Esophagus (tissue), 2 donors: ENCODE measurements around the gene FAM43B. TPM values are rescaled to one million over a fixed set of nuclear protein-coding genes. Genes with fewer than 3 reads are reported as not detected.

Experiments used
- H3K27ac ChIP-seq, 2 donors: one replicate each; pipeline ENCODE4 v1.5.1; 2013; ENCODE audit warnings: low read depth in 2 of 2, mild to moderate bottlenecking in 2 of 2, inconsistent platforms in 1 of 2, low read length in 1 of 2, moderate library complexity in 1 of 2
- H3K27me3 ChIP-seq, 2 donors: one replicate each; pipeline ENCODE4 v1.6.1; 2013; ENCODE audit warnings: low read length in 2 of 2, control low read depth in 1 of 2, mild to moderate bottlenecking in 1 of 2; ENCODE audit not compliant: insufficient read depth in 2 of 2, control insufficient read depth in 1 of 2
- H3K36me3 ChIP-seq, 2 donors: one replicate each; pipeline ENCODE4 v1.6.1; 2013; ENCODE audit warnings: low read length in 1 of 2; ENCODE audit not compliant: control insufficient read depth in 2 of 2, insufficient read depth in 2 of 2
- H3K4me1 ChIP-seq, 2 donors: one replicate each; pipeline ENCODE4 v1.6.1; 2013; ENCODE audit warnings: low read length in 1 of 2; ENCODE audit not compliant: control insufficient read depth in 2 of 2, insufficient read depth in 2 of 2
- H3K4me3 ChIP-seq, 2 donors: one replicate each; pipeline ENCODE4 v1.5.1; 2013; ENCODE audit warnings: low read length in 2 of 2, mild to moderate bottlenecking in 2 of 2, low read depth in 1 of 2, moderate library complexity in 1 of 2
- H3K9me3 ChIP-seq, 2 donors: one replicate each; pipeline ENCODE4 v1.6.1; 2013; ENCODE audit warnings: mild to moderate bottlenecking in 2 of 2, low read depth in 1 of 2, low read length in 1 of 2, moderate library complexity in 1 of 2; ENCODE audit not compliant: control insufficient read depth in 2 of 2, insufficient read depth in 1 of 2
- whole genome bisulfite sequencing, 2 donors: extraction: QIAGEN DNeasy Blood & Tissue Kit; methylation state at CpG; one replicate each; pipeline ENCODE4 v1.1.7; 2013; 5-methylcytosine and 5-hydroxymethylcytosine counted together
- polyA plus RNA-seq, 2 donors: library from polyadenylated mRNA; stranded (reverse); fragments of 200-250 nt; gene quantifications; one replicate each; pipeline ENCODE4 v1.2.3, GENCODE V29; 2013
- donor health status: healthy with polysubstance abuse.
- donor health status: Bipolar disorder and iron deficiency.

The FAM43B gene
- polyA plus RNA-seq, 2 donors = 0.04 to 0.12 TPM

- Histone ChIP-seq H3K4me3 (no peak overlapping the region), H3K9me3 (peaks cover 2 to 3% of the 10 kb centered on the region in 2 donors), H3K4me1 (peaks cover 0 to 4% of the 10 kb centered on the region in 2 donors), H3K36me3 (no peaks in the 10 kb centered on the region), H3K27me3 (no peaks in the 10 kb centered on the region), H3K27ac (no peak overlapping the region)
- WGBS, 2 donors = 83 to 85% methylated on average over 5 of the region's 5 CpGs
Observed at GRCh38 chr1:20571427-20571826, 19.1 kb downstream of the FAM43B start.

- no peaks in the 10 kb centered on the region for H3K36me3 ChIP-seq
- H3K27me3 ChIP-seq = no peaks in the 10 kb centered on the region
- no peak overlapping the region for H3K27ac ChIP-seq
- H3K9me3 ChIP-seq = peaks cover 2 to 3% of the 10 kb centered on the region in 2 donors
- WGBS, 2 donors = 53 to 63% methylated on average over 1 of the region's 1 CpG
- H3K4me1 ChIP-seq = peaks cover 0 to 4% of the 10 kb centered on the region in 2 donors
- H3K4me3 ChIP-seq = no peak overlapping the region
Observed at GRCh38 chr1:20573987-20574386, 21.6 kb downstream of the FAM43B start.

- H3K27ac ChIP-seq = no peak overlapping the region
- no peak overlapping the region for H3K4me3 ChIP-seq
- peaks cover 0 to 4% of the 10 kb centered on the region in 2 donors for H3K4me1 ChIP-seq
- no peaks in the 10 kb centered on the region for H3K36me3 ChIP-seq
- H3K27me3 ChIP-seq = no peaks in the 10 kb centered on the region
- WGBS, 2 donors = 21 to 23% methylated on average over 18 of the region's 18 CpGs
- H3K9me3 ChIP-seq = peaks cover 2 to 3% of the 10 kb centered on the region in 2 donors
Observed at GRCh38 chr1:20574686-20575540, 22.5 kb downstream of the FAM43B start.

DNA sequence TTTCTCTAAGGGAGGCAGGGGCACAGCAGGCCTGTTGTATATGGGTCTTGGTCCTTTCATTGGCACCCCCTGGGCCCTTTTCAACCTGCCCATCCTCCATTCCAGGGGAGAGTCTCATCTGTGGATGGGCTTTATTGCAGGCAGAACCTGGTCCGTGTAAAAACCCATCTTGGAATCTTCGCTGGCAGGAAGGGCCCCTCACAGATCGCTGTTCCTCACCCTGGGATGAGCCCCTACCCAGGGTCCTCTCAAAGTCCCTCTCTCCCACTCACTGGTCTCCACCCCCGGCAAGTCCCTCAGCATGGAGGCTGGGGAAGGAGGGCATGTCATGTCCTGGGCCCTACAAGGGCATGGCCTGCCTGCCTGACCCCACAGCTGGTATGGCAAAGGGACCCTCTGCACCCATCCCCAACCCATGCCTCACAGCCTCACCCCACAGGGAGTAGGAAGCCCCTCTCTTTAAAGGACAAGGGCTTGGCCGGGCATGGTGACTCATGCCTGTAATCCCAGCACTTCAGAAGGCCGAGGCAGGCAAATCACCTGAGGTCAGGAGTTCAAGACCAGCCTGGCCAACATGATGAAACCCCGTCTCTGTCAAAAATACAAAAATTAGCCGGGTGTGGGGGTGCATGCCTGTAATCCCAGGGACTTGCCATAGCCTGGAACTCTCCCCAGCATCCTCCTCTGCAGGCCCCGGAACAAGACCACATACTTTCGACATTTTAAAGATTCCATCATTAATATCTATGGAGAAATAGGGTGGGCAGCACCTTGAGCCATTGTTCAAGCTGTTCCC, 23.4 kb downstream of the FAM43B start:
- Histone ChIP-seq H3K27me3 (no peaks in the 10 kb centered on the region), H3K9me3 (peaks cover 2 to 3% of the 10 kb centered on the region in 2 donors), H3K36me3 (no peaks in the 10 kb centered on the region), H3K4me3 (no peak overlapping the region), H3K27ac (no peak overlapping the region), H3K4me1 (peaks cover 0 to 4% of the 10 kb centered on the region in 2 donors)
- WGBS, 2 donors = 55 to 78% methylated on average over 10 of the region's 10 CpGs

DNA sequence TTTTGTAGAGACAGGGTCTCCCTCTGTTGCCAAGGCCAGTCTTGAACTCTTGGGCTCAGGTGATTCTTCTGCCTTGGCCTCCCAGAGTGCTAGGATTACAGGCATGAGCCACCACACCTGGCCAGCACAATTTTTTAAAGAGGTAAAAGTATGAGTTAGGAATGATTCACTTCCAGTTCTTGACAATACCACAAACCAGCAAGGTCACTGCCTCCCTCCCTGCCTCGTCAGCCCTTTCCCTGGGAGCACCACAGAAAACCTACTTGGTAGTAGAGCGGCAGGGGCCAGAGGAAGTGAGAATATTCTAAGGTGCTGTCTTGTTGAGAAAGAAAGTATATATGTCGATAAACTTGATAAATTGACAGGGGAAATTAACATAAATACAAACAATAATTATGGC, 25.7 kb downstream of the FAM43B start:
- Histone ChIP-seq H3K4me1 (peaks cover 0 to 4% of the 10 kb centered on the region in 2 donors), H3K4me3 (no peak overlapping the region), H3K9me3 (no peaks in the 10 kb centered on the region), H3K36me3 (no peaks in the 10 kb centered on the region), H3K27me3 (no peaks in the 10 kb centered on the region), H3K27ac (no peak overlapping the region)
- 78 to 81% methylated on average over 3 of the region's 3 CpGs for WGBS, 2 donors

DNA sequence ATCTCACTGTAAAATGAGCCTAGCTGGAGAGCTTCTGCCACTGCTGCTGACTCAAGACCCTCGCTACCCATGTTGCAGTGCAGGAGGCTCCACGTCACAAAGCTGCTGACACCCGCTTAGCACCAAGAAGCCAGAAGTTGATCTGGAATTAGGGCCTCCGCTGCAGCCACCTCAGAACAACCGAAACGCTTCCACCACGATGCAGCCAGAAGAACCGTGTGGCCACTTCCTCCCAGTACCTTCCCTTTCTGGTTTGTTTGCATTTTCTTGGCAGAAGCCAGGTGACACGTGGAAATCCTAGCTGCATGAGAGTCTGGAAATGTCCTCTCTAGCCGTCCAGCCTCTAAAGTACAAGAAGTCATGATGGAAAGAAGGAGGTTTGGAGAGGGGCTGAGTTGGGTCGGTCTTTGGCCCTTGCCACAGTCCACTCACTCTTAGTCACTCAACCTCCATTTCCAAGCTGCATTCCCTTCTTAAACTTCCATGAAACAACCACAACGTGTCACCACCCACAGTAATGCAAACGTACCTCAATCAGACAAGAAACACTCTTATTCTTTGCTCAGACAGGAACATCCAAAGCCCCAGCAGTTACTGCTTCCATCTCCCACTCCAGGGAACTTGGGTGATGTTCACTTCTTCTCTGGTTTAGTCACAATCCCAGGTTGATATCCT, 26.5 kb downstream of the FAM43B start:
- Histone ChIP-seq H3K4me3 (no peak overlapping the region), H3K9me3 (no peaks in the 10 kb centered on the region), H3K4me1 (peaks cover 0 to 4% of the 10 kb centered on the region in 2 donors), H3K27me3 (no peaks in the 10 kb centered on the region), H3K27ac (no peak overlapping the region), H3K36me3 (no peaks in the 10 kb centered on the region)
- 64 to 68% methylated on average over 13 of the region's 13 CpGs for WGBS, 2 donors

GRCh38 chr1:20584890-20585289, 32.5 kb downstream of the FAM43B start:
- WGBS, 2 donors = 45 to 54% methylated on average over 2 of the region's 2 CpGs
- Histone ChIP-seq H3K4me1 (peaks cover 0 to 9% of the 10 kb centered on the region in 2 donors), H3K27ac (no peak overlapping the region), H3K36me3 (no peaks in the 10 kb centered on the region), H3K4me3 (no peak overlapping the region), H3K9me3 (no peaks in the 10 kb centered on the region), H3K27me3 (peaks cover 0 to 5% of the 10 kb centered on the region in 2 donors)

DNA sequence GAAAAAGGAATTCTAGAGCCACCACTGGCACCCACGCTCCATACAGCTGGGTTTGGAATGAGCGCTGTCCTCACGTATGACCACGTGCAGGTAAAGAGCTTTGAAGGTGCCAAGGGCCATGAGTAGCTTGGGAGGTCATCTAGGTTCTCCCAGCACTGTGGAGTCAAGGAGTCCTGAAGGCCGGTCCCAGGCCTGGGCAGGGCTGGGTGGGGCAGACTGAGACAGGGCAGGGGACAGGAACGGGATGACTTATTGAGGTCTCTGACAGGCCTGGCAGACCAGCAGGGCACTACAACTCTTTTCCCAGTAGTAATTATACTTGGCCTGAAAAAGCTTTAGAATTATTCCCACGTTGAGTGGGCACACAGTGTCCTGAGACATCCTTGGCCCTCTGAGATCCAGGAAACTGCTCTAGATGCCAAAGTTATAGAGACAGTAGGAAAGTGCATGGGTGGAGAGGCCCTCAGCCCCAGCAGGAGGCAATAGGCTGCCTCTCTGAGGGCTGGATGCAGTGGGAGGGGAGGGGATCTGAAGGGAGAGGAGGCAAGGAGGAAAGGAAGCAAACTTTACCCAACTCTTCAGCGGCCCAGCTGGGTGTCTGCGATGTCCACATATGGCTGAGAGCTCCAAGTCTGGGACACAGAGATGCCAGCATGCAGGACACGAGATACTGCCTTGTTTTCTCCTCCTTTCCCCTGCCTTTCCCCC, 34.7 kb downstream of the FAM43B start:
- WGBS, 2 donors = 71 to 73% methylated on average over 9 to 10 of the region's 10 CpGs
- H3K4me3 ChIP-seq = no peak overlapping the region
- H3K9me3 ChIP-seq = no peaks in the 10 kb centered on the region
- H3K27ac ChIP-seq = peak overlapping the region in 1 of 2 donors; percentile 54
- H3K36me3 ChIP-seq = no peaks in the 10 kb centered on the region
- H3K27me3 ChIP-seq = peaks cover 0 to 5% of the 10 kb centered on the region in 2 donors
- peaks cover 0 to 17% of the 10 kb centered on the region in 2 donors for H3K4me1 ChIP-seq

GRCh38 chr1:20587661-20588053, 35.3 kb downstream of the FAM43B start:
- Histone ChIP-seq H3K27ac (peak overlapping the region in 1 of 2 donors; percentile 60), H3K4me3 (no peak overlapping the region), H3K36me3 (no peaks in the 10 kb centered on the region), H3K9me3 (no peaks in the 10 kb centered on the region), H3K27me3 (peaks cover 0 to 5% of the 10 kb centered on the region in 2 donors), H3K4me1 (peaks cover 0 to 17% of the 10 kb centered on the region in 2 donors)
- 41 to 46% methylated on average over 2 of the region's 2 CpGs for WGBS, 2 donors
